Fibroblast of pulmonary artery (primary cell): ENCODE results near the gene ASTN2.
"Not testable (repeated sequence)": the region's sequence is repeated elsewhere in the genome, so short reads cannot be mapped to it uniquely, and the experiment has no call there.

Experiments used
- DNase-seq: peaks from one replicate; pipeline ENCODE4 v3.0.0-alpha.2; 2010; ENCODE audit warnings: low read depth
- H3K4me3 ChIP-seq: replicated peaks from 2 replicates; pipeline ENCODE4 v1.5.1; 2011; ENCODE audit warnings: low read depth, mild to moderate bottlenecking, control low read depth, low read length, moderate library complexity
- CTCF ChIP-seq: IDR thresholded peaks from 2 replicates; pipeline ENCODE4 v1.5.1; 2011; ENCODE audit warnings: mild to moderate bottlenecking, control low read depth, low read length, inconsistent platforms; ENCODE audit errors: missing control alignments

The ASTN2 gene

DNA sequence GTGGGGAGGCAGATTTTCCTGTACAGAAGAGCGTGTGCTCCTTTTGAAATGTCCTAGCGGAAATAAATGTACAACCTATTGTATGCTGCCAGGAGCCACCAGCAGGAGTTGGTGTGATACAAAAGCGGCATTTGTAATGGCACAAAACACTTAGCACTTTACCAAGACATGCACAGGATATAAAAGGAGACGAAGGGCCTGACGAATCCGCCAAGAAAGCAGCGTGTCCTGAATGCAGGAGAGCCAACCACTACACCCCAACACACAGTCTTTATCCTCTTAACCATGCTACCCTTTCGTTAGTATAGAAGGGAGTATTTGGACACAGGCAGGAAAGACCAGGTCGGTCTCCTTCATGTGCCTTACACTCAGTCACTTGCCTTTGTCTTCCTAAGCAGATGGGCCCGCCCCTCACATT lies 509.7 kb downstream of the ASTN2 start:
- H3K4me3 ChIP-seq: no peak overlapping the region
- no peak for DNase-seq
- no peak for TF ChIP-seq CTCF

DNA sequence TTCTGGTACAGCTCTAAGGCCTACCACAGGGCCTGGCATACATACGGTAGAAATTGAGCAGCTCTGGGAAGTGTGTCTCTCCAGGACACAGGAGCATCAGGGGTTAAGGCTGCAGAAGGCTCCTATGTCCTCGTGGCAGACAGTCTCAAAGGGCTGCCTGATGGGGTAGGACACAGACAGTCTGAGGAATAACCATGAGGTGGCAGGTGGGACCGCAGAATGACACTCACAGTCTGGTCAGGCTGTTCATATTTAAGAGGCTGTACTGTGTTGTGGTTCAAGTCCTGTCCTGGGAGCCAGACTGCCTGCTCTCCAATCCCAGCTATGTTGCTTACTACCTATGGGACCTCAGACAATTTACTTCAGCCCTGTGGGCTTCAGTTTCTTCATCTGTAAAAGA lies 510.7 kb downstream of the ASTN2 start:
- no peak for TF ChIP-seq CTCF
- no peak overlapping the region for H3K4me3 ChIP-seq
- DNase-seq: no peak

GRCh38 chr9:116901260-116901659 lies 513.6 kb downstream of the ASTN2 start:
- no peak for TF ChIP-seq CTCF
- H3K4me3 ChIP-seq: no peak overlapping the region
- DNase-seq: no peak

DNA sequence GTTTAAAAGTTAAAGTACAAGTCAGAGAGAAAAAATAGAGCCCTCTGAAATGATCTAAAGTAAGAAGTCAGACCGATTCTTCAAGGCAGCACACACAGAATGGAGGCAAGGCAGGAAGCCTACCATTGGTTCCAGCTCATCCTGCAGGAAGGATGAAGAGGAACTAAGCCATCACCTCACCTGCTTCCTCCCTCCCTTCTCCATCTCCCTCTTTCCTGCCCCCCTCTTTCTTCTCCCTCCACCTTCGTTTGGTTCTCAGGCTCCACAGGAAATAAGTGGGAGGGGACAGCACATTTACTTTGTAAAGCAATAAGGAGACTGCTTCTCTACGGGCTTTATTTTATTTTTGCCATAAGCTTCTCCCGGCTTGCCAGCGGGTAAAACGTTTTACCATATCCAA lies 514.3 kb downstream of the ASTN2 start:
- DNase-seq: no peak
- no peak for TF ChIP-seq CTCF
- no peak overlapping the region for H3K4me3 ChIP-seq

- no peak for TF ChIP-seq CTCF
- H3K4me3 ChIP-seq: no peak overlapping the region
- DNase-seq: no peak
These were observed 514.9 kb downstream of the ASTN2 start for GRCh38 chr9:116900007-116900367.

DNA sequence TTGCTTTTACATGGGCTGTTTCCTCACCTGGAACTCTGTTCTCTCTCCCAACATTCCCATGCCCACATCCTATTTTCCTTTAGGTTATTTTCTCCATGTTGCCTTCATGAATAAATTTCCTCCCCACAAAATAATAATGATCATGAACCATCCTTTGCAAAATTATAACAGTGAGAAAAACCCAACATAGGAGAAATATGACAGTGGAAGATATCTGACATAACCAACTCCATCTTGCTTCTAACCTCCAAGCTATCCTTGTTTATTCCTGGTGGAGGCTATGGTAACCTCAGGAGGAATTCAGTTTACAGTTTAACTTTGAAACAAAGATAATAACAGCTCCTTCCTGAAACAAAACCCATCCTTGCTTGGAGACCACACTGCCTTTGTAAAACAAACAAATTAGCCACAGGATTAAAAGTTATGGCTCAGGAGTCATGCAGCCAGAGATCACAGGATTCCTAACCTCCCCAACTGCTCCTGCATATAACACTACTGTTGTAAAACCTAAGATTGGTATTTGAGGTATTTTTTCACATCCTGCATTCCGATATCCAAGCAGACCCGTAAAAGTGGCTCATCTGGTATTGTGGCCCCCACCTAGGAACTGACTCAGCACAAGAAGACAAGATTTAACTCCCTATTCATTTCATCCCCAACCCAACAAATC lies 515.4 kb downstream of the ASTN2 start:
- H3K4me3 ChIP-seq: no peak overlapping the region
- no peak for TF ChIP-seq CTCF
- no peak for DNase-seq

DNA sequence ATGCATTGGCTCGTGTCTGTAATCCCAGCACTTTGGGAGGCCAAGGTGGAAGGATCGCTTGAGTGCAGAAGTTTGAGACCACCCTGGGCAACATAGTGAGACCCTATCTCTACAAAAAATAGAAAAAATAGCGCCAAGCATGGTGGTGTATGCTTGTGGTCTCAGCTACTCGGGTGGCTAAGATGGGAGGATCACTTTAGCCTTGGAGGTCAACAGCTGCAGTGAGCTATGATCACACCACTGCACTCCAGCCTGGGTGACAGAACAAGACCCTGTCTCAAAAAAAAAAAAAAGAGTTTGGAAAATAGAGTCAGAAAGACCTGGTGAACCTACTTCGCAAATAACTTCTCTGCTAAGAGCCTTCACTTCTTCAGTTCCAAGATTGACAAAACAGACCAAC lies 516.7 kb downstream of the ASTN2 start:
- not testable (repeated sequence) for DNase-seq, H3K4me3 ChIP-seq
